GM23338 (cell line): ENCODE results near the gene BCL11B.

ENCODE experiments used
- CREB1 ChIP-seq: fragments of 250-450 bp; sonication (Bioruptor Pico); IDR thresholded peaks from 2 replicates; pipeline ENCODE4 v1.5.0; 2020; ENCODE audit warnings: low read depth, mild to moderate bottlenecking, moderate library complexity
- ETS1 ChIP-seq: IDR thresholded peaks from 2 replicates; pipeline ENCODE4 v1.6.1; 2016; ENCODE audit warnings: antibody characterized with exemption
- EZH2 ChIP-seq: fragments of 200-600 bp; sonication (generic); IDR thresholded peaks from one replicate; pipeline ENCODE4 v1.8.0; 2017; ENCODE audit warnings: antibody characterized with exemption, mild to moderate bottlenecking, low read depth; ENCODE audit not compliant: unreplicated experiment
- EZH2phosphoT487 ChIP-seq: fragments of 200-600 bp; sonication (generic); IDR thresholded peaks from one replicate; pipeline ENCODE4 v1.8.1; 2018; ENCODE audit warnings: antibody characterized with exemption; ENCODE audit not compliant: unreplicated experiment
- JUNB ChIP-seq: IDR thresholded peaks from one replicate; pipeline ENCODE4 v1.6.1; 2016; ENCODE audit warnings: antibody characterized with exemption; ENCODE audit not compliant: unreplicated experiment
- POLR2AphosphoS5 ChIP-seq: IDR thresholded peaks from 2 replicates; pipeline ENCODE4 v1.6.1; 2016; ENCODE audit warnings: antibody characterized with exemption, low read depth
- STAT1 ChIP-seq: IDR thresholded peaks from one replicate; pipeline ENCODE4 v1.6.1; 2016; ENCODE audit warnings: antibody characterized with exemption; ENCODE audit not compliant: unreplicated experiment
- ZNF114 ChIP-seq: fragments of 250-450 bp; sonication (Bioruptor Pico); IDR thresholded peaks from 2 replicates; pipeline ENCODE4 v1.5.0; 2020; ENCODE audit warnings: mild to moderate bottlenecking, moderate library complexity
- TF ChIP-seq, protein P1 (sequence below), 2 experiments: fragments of 200-600 bp in 1 of 2; sonication (generic) in 1 of 2; conservative IDR thresholded peaks; 2 replicates each; pipeline versions ENCODE4 v1.5.1 to v1.6.1; 2016 to 2017; ENCODE audit warnings: antibody characterized with exemption in 2 of 2, low read depth in 2 of 2, mild to moderate bottlenecking in 2 of 2, moderate library complexity in 1 of 2
- TF ChIP-seq, protein P2 (sequence below): IDR thresholded peaks from one replicate; pipeline ENCODE4 v1.6.1; 2018; ENCODE audit warnings: antibody characterized with exemption; ENCODE audit not compliant: unreplicated experiment
- TF ChIP-seq, protein P3 (sequence below): fragments of 250-450 bp; sonication (Bioruptor Pico); IDR thresholded peaks from 2 replicates; pipeline ENCODE4 v1.5.0; 2020; ENCODE audit warnings: mild to moderate bottlenecking, moderate library complexity

DNA sequence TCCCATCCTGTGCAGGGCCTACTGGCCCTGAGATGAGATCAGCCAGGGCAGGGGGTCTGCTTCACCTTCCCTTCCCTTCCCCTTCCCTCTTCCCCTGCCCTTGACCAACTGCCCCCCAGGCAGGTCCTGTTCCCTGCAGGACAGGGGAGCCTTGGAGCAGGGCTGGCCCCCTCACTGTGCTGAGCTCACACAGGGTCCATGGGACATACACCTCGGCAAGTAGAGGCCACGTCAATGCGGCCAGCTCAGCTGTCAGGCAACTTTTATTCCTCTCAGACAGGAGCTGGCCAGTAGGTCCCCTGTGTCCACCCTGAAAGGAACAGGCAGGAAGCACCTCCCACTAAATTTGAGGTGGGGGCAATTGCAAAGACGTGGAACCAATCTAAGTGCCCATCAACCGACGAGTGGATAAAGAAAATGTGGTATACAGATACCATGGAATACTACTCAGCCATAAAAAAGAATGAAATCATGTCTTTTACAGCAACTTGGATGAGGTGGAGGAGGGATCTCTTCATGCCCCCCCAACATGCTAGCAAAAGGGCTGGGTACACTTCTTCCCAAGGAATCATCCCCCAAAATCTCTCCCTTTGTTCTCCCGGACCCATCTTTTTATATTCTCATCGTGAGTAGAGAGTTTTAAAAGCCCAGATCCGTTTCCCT is 148.7 kb downstream of the BCL11B start:
- no peak for TF ChIP-seq CREB1 (CRISPR knock-in tag)
- TF ChIP-seq, protein P1, sequence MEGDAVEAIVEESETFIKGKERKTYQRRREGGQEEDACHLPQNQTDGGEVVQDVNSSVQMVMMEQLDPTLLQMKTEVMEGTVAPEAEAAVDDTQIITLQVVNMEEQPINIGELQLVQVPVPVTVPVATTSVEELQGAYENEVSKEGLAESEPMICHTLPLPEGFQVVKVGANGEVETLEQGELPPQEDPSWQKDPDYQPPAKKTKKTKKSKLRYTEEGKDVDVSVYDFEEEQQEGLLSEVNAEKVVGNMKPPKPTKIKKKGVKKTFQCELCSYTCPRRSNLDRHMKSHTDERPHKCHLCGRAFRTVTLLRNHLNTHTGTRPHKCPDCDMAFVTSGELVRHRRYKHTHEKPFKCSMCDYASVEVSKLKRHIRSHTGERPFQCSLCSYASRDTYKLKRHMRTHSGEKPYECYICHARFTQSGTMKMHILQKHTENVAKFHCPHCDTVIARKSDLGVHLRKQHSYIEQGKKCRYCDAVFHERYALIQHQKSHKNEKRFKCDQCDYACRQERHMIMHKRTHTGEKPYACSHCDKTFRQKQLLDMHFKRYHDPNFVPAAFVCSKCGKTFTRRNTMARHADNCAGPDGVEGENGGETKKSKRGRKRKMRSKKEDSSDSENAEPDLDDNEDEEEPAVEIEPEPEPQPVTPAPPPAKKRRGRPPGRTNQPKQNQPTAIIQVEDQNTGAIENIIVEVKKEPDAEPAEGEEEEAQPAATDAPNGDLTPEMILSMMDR (conservative IDR thresholded peaks at IDR 0.05; ENCODE audit: low read depth in 2 of 2) = no peak
- no peak for TF ChIP-seq POLR2AphosphoS5
- TF ChIP-seq ETS1 = no peak
- TF ChIP-seq, protein P2, sequence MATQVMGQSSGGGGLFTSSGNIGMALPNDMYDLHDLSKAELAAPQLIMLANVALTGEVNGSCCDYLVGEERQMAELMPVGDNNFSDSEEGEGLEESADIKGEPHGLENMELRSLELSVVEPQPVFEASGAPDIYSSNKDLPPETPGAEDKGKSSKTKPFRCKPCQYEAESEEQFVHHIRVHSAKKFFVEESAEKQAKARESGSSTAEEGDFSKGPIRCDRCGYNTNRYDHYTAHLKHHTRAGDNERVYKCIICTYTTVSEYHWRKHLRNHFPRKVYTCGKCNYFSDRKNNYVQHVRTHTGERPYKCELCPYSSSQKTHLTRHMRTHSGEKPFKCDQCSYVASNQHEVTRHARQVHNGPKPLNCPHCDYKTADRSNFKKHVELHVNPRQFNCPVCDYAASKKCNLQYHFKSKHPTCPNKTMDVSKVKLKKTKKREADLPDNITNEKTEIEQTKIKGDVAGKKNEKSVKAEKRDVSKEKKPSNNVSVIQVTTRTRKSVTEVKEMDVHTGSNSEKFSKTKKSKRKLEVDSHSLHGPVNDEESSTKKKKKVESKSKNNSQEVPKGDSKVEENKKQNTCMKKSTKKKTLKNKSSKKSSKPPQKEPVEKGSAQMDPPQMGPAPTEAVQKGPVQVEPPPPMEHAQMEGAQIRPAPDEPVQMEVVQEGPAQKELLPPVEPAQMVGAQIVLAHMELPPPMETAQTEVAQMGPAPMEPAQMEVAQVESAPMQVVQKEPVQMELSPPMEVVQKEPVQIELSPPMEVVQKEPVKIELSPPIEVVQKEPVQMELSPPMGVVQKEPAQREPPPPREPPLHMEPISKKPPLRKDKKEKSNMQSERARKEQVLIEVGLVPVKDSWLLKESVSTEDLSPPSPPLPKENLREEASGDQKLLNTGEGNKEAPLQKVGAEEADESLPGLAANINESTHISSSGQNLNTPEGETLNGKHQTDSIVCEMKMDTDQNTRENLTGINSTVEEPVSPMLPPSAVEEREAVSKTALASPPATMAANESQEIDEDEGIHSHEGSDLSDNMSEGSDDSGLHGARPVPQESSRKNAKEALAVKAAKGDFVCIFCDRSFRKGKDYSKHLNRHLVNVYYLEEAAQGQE = no peak
- no peak for TF ChIP-seq ZNF114 (CRISPR knock-in tag)
- TF ChIP-seq EZH2phosphoT487 = no peak
- no peak for TF ChIP-seq JUNB
- TF ChIP-seq EZH2 = no peak
- no peak for TF ChIP-seq STAT1
- TF ChIP-seq, protein P3, sequence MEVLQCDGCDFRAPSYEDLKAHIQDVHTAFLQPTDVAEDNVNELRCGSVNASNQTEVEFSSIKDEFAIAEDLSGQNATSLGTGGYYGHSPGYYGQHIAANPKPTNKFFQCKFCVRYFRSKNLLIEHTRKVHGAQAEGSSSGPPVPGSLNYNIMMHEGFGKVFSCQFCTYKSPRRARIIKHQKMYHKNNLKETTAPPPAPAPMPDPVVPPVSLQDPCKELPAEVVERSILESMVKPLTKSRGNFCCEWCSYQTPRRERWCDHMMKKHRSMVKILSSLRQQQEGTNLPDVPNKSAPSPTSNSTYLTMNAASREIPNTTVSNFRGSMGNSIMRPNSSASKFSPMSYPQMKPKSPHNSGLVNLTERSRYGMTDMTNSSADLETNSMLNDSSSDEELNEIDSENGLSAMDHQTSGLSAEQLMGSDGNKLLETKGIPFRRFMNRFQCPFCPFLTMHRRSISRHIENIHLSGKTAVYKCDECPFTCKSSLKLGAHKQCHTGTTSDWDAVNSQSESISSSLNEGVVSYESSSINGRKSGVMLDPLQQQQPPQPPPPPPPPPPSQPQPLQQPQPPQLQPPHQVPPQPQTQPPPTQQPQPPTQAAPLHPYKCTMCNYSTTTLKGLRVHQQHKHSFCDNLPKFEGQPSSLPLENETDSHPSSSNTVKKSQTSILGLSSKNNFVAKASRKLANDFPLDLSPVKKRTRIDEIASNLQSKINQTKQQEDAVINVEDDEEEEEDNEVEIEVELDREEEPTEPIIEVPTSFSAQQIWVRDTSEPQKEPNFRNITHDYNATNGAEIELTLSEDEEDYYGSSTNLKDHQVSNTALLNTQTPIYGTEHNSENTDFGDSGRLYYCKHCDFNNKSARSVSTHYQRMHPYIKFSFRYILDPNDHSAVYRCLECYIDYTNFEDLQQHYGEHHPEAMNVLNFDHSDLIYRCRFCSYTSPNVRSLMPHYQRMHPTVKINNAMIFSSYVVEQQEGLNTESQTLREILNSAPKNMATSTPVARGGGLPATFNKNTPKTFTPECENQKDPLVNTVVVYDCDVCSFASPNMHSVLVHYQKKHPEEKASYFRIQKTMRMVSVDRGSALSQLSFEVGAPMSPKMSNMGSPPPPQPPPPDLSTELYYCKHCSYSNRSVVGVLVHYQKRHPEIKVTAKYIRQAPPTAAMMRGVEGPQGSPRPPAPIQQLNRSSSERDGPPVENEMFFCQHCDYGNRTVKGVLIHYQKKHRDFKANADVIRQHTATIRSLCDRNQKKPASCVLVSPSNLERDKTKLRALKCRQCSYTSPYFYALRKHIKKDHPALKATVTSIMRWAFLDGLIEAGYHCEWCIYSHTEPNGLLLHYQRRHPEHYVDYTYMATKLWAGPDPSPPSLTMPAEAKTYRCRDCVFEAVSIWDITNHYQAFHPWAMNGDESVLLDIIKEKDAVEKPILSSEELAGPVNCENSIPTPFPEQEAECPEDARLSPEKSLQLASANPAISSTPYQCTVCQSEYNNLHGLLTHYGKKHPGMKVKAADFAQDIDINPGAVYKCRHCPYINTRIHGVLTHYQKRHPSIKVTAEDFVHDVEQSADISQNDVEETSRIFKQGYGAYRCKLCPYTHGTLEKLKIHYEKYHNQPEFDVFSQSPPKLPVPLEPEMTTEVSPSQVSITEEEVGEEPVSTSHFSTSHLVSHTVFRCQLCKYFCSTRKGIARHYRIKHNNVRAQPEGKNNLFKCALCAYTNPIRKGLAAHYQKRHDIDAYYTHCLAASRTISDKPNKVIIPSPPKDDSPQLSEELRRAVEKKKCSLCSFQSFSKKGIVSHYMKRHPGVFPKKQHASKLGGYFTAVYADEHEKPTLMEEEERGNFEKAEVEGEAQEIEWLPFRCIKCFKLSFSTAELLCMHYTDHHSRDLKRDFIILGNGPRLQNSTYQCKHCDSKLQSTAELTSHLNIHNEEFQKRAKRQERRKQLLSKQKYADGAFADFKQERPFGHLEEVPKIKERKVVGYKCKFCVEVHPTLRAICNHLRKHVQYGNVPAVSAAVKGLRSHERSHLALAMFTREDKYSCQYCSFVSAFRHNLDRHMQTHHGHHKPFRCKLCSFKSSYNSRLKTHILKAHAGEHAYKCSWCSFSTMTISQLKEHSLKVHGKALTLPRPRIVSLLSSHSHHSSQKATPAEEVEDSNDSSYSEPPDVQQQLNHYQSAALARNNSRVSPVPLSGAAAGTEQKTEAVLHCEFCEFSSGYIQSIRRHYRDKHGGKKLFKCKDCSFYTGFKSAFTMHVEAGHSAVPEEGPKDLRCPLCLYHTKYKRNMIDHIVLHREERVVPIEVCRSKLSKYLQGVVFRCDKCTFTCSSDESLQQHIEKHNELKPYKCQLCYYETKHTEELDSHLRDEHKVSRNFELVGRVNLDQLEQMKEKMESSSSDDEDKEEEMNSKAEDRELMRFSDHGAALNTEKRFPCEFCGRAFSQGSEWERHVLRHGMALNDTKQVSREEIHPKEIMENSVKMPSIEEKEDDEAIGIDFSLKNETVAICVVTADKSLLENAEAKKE = no peak
